ENCODE measurements around the gene RPUSD1.

Gene RPUSD1

GRCh38 chr16:802914-803753, 15.0 kb upstream of the RPUSD1 start:
- no peak for DNase-seq (ENCODE audit: low read depth)
- no peak overlapping the region for H3K4me3 ChIP-seq (ENCODE audit: low read length)
- TF ChIP-seq, protein P1, sequence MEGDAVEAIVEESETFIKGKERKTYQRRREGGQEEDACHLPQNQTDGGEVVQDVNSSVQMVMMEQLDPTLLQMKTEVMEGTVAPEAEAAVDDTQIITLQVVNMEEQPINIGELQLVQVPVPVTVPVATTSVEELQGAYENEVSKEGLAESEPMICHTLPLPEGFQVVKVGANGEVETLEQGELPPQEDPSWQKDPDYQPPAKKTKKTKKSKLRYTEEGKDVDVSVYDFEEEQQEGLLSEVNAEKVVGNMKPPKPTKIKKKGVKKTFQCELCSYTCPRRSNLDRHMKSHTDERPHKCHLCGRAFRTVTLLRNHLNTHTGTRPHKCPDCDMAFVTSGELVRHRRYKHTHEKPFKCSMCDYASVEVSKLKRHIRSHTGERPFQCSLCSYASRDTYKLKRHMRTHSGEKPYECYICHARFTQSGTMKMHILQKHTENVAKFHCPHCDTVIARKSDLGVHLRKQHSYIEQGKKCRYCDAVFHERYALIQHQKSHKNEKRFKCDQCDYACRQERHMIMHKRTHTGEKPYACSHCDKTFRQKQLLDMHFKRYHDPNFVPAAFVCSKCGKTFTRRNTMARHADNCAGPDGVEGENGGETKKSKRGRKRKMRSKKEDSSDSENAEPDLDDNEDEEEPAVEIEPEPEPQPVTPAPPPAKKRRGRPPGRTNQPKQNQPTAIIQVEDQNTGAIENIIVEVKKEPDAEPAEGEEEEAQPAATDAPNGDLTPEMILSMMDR (conservative IDR thresholded peaks at IDR 0.05; ENCODE audit: low read length), result no peak

GRCh38 chr16:802461-802860, 14.3 kb upstream of the RPUSD1 start:
- TF ChIP-seq, protein P1 (conservative IDR thresholded peaks at IDR 0.05; ENCODE audit: low read length), result no peak
- no peak for DNase-seq (ENCODE audit: low read depth)
- H3K4me3 ChIP-seq (ENCODE audit: low read length), result no peak overlapping the region

- TF ChIP-seq, protein P1 (conservative IDR thresholded peaks at IDR 0.05; ENCODE audit: low read length), result no peak
- no peak overlapping the region for H3K4me3 ChIP-seq (ENCODE audit: low read length)
- DNase-seq (ENCODE audit: low read depth), result no peak
Observed at GRCh38 chr16:801584-802363, 13.6 kb upstream of the RPUSD1 start.

DNA sequence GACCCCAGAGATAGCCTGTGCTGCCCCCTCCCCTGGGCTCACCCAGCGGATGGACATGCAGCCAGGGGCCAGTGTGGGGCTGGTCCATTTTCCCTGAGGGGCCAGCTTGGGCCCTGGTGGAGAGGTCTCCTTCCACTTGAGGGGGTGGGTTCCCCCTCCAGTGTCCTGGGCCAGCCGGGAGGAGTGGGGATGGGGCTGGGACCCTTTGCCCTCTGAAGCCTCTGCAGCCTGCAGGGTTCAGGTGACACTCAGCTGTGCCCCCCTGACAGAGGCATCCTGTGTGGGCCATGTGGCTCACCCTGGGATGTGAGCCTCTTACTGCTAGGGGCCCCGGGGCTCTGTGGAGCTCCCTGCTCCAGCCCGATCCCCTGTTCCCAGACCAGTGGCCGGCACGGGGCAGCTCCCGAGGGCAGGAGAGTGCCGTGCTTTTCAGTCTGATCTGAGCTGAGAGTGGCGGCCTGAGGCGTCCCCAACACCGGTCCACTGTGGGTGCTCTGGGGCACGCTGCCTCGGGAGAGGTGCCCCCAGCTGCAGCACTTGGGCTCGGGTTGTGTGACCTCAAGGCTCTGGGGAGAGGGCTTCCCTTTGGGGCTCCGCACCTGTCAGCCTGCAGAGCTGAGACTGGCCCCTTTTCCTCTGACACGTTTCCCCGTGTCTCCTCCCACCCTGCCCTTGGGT, 12.8 kb upstream of the RPUSD1 start:
- H3K4me3 ChIP-seq (ENCODE audit: low read length), result no peak overlapping the region
- TF ChIP-seq, protein P1 (conservative IDR thresholded peaks at IDR 0.05; ENCODE audit: low read length), result no peak
- DNase-seq (ENCODE audit: low read depth), result no peak

DNA sequence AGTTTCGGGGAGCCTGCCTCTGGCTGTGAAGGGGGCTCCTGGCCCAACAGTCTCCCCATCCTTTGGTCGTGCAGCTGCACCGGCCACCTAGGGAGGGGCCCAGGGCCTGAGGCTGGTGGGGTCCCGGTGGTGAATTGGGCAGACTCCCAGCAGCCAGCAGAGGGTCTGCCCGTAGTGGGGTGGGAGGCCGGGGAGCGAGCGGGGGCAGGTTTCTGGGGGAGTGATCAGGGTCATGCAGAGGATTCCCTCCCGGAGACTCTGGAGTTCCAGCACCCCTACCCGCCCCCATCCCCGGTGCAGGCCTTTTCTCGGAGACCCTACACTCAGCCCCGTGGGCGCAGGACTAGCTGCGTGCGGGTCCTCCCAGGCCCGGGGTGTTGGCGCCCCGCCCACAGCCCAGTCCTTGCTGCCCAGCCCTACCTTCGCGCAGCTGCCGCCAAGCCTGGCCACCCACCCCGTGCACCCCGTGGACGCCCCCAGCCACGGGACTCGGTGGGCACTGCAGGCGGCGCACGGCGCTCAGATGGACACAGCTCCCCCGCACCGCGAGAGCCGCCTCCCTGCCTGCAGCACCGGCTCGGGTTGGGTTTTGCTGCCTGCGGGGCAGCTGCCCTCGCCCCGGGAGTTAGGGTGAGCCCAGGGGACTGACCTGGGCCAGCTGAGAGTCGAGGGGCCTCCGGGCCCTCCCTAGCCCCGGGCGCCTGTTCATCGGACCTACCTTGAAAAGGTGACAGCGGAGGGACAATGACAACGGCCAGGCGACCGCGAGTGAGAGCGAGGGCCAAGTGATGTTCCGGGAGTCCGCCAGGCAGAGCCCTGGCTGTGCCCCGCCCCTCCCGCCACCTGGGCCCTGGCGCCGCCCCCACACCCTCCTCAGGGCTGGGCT, 12.0 kb upstream of the RPUSD1 start, which contains the start of gene GNG13:
Gene GNG13 (minus strand): TSS at position 787 of the 886 bp plus-strand sequence. CDS start 1,657 bp downstream, outside the sequence.
- H3K4me3 ChIP-seq (ENCODE audit: low read length), result no peak within 1 kb of the TSS
- TF ChIP-seq, protein P1 (conservative IDR thresholded peaks at IDR 0.05; ENCODE audit: low read length), result no peak
- DNase-seq (ENCODE audit: low read depth), result no peak
